ENCODE measurements around the gene IDUA. TPM values are rescaled to one million over a fixed set of nuclear protein-coding genes. Genes with fewer than 3 reads are reported as not detected.

Gene IDUA
- total and polyA plus RNA-seq, 4 donors = 3.0 to 4.5 (median 3.8) TPM

DNA sequence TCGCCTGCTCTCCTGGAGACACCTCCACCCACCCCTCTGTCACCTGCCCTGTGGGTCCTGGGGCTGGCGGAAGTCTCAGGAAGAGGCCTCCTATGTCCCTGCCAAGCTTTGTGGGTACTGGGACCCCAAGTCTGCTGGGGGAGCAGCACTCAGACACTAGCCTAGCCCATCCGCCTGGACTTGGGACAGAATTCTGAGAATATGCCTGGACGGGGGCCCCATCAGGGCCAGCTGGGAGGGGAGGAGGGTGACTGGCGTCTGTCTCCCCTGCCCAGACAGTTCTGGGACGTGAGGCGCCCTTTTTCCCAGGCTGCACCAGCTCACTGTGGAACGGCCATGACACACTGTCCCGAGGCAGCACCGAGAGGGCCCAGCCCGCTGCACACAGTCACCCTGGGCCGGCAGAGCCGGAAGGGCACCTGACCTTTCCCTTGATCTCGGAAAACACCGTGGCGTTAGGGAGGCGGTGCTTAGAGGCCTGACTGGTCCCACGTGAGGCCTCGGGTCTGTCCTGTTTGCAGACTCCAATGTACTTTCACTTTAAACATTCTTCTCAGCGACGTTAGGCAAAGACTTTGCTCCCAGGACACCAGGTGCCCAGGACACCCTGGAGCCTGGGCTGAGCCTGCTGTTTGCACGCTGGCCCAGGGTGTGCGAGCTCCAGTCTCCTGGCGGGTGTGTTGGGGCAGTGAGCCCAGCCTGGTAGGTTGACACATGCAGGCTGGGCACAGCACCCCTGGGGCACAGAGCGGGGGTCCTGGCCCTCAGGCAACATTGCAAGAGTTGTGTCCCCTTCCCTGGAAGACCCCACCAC, 5.7 kb downstream of the IDUA start (continued):
- TF ChIP-seq ZBTB33 (IDR thresholded peaks at IDR 0.05) = peak; percentile 88
- TF ChIP-seq JUND (IDR thresholded peaks at IDR 0.05) = peak; percentile 33 to 50
- TF ChIP-seq MAX (IDR thresholded peaks at IDR 0.05) = peak; percentile 90
- peak; percentile 94 for TF ChIP-seq HNF4G (IDR thresholded peaks at IDR 0.05)
- peak in 1 of 2 donors; percentile 72 for TF ChIP-seq GABPA (IDR thresholded peaks at IDR 0.05 in 1 of 2, conservative IDR thresholded peaks at IDR 0.05 in 1 of 2)
- peak; percentile 90 for TF ChIP-seq YY1 (IDR thresholded peaks at IDR 0.05)
- peak; percentile 71 for TF ChIP-seq FOXA2 (IDR thresholded peaks at IDR 0.05)

GRCh38 chr4:993111-994029, 6.5 kb downstream of the IDUA start, which contains the start of gene SLC26A1:
SLC26A1 (minus strand) TSS chr4:993404; CDS start chr4:991703, 1,701 bp downstream.
- H3K27ac ChIP-seq (ENCODE audit: low read depth in 1 of 2, low read length in 2 of 2) = peak within 1 kb of the TSS; percentile 92 to 99
- peaks cover 11 to 39% (median 25%) of the 10 kb centered on the region in 4 donors for H3K4me1 ChIP-seq (ENCODE audit: control insufficient read depth in 4 of 4, insufficient read depth in 4 of 4, low read length in 3 of 4)
- no peaks in the 10 kb centered on the region for H3K27me3 ChIP-seq (ENCODE audit: control insufficient read depth in 4 of 4, insufficient read depth in 4 of 4, low read length in 3 of 4)
- no peaks in the 10 kb centered on the region for H3K9me3 ChIP-seq (ENCODE audit: control insufficient read depth in 4 of 4, low read length in 3 of 4)
- peaks cover 0 to 8% (median 4%) of the 10 kb centered on the region in 4 donors for H3K36me3 ChIP-seq (ENCODE audit: control insufficient read depth in 4 of 4, insufficient read depth in 3 of 4, low read depth in 1 of 4, low read length in 3 of 4)
- 36% methylated on average over 37 of the region's 37 CpGs for WGBS
- peak within 1 kb of the TSS; percentile 53 to 77 (median 60) for H3K4me3 ChIP-seq (ENCODE audit: low read depth in 1 of 3, low read length in 3 of 3)
- DNase-seq (ENCODE audit: low spot score) = peak; percentile 58
- TF ChIP-seq FOXA1 (IDR thresholded peaks at IDR 0.05) (no peak), TAF1 (conservative IDR thresholded peaks at IDR 0.05) (no peak), ZBTB33 (IDR thresholded peaks at IDR 0.05) (no peak), MAX (IDR thresholded peaks at IDR 0.05) (no peak), SP1 (IDR thresholded peaks at IDR 0.05) (no peak), HNF4G (IDR thresholded peaks at IDR 0.05) (no peak), YY1 (IDR thresholded peaks at IDR 0.05) (peak; percentile 73), JUND (IDR thresholded peaks at IDR 0.05) (no peak), FOXA2 (IDR thresholded peaks at IDR 0.05) (no peak), CTCF (IDR thresholded peaks at IDR 0.05; ENCODE audit: low read depth, low read length, missing input control) (no peak), HNF4A (conservative IDR thresholded peaks at IDR 0.05) (peak; percentile 79 to 86), GABPA (IDR thresholded peaks at IDR 0.05 in 1 of 2, conservative IDR thresholded peaks at IDR 0.05 in 1 of 2) (no peak), RXRA (IDR thresholded peaks at IDR 0.05) (peak; percentile 45 to 61), NR2F2 (IDR thresholded peaks at IDR 0.05) (no peak), EGR1 (IDR thresholded peaks at IDR 0.05; ENCODE audit: low read depth in 2 of 2) (peak in 1 of 2 donors; percentile 29), RAD21 (IDR thresholded peaks at IDR 0.05) (no peak)
- TF ChIP-seq, protein P1, sequence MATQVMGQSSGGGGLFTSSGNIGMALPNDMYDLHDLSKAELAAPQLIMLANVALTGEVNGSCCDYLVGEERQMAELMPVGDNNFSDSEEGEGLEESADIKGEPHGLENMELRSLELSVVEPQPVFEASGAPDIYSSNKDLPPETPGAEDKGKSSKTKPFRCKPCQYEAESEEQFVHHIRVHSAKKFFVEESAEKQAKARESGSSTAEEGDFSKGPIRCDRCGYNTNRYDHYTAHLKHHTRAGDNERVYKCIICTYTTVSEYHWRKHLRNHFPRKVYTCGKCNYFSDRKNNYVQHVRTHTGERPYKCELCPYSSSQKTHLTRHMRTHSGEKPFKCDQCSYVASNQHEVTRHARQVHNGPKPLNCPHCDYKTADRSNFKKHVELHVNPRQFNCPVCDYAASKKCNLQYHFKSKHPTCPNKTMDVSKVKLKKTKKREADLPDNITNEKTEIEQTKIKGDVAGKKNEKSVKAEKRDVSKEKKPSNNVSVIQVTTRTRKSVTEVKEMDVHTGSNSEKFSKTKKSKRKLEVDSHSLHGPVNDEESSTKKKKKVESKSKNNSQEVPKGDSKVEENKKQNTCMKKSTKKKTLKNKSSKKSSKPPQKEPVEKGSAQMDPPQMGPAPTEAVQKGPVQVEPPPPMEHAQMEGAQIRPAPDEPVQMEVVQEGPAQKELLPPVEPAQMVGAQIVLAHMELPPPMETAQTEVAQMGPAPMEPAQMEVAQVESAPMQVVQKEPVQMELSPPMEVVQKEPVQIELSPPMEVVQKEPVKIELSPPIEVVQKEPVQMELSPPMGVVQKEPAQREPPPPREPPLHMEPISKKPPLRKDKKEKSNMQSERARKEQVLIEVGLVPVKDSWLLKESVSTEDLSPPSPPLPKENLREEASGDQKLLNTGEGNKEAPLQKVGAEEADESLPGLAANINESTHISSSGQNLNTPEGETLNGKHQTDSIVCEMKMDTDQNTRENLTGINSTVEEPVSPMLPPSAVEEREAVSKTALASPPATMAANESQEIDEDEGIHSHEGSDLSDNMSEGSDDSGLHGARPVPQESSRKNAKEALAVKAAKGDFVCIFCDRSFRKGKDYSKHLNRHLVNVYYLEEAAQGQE (IDR thresholded peaks at IDR 0.05) = no peak
- TF ChIP-seq, protein P2, sequence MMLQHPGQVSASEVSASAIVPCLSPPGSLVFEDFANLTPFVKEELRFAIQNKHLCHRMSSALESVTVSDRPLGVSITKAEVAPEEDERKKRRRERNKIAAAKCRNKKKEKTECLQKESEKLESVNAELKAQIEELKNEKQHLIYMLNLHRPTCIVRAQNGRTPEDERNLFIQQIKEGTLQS (IDR thresholded peaks at IDR 0.05) = no peak
- peak within 1 kb of the TSS; percentile 84 to 99 for H3K9ac ChIP-seq (ENCODE audit: low read depth in 1 of 2, low read length in 2 of 2)

Data from liver (tissue), 9 donors.